GM23248 (cell line): ENCODE results near the gene CDS2. TPM values are rescaled to one million over a fixed set of nuclear protein-coding genes. Genes with fewer than 3 reads are reported as not detected.

Experiments used
- DNase-seq: peaks from one replicate; pipeline ENCODE4 v3.0.0-alpha.2; 2015
- H2AFZ ChIP-seq: fragments of 200-600 bp; sonication (generic); 2 replicates; pipeline ENCODE4 v1.6.1; 2016; ENCODE audit warnings: antibody characterized with exemption
- H3F3A ChIP-seq: fragments of 200-600 bp; sonication (generic); 2 replicates; pipeline ENCODE4 v1.6.1; 2016; ENCODE audit warnings: mild to moderate bottlenecking, antibody characterized with exemption, mixed run types; ENCODE audit not compliant: insufficient read depth
- H3K27ac ChIP-seq: fragments of 200-600 bp; sonication (generic); 2 replicates; pipeline ENCODE4 v1.5.1; 2016; ENCODE audit warnings: mild to moderate bottlenecking
- H3K27me3 ChIP-seq: fragments of 200-600 bp; sonication (generic); replicated peaks from 2 replicates; pipeline ENCODE4 v1.6.1; 2016; ENCODE audit warnings: mild to moderate bottlenecking; ENCODE audit not compliant: insufficient read depth
- H3K36me3 ChIP-seq: fragments of 200-600 bp; sonication (generic); 2 replicates; pipeline ENCODE4 v1.6.1; 2016; ENCODE audit warnings: low read depth, mild to moderate bottlenecking
- H3K4me1 ChIP-seq: fragments of 200-600 bp; sonication (generic); 2 replicates; pipeline ENCODE4 v1.6.1; 2016; ENCODE audit warnings: mild to moderate bottlenecking; ENCODE audit not compliant: insufficient read depth
- H3K4me2 ChIP-seq: fragments of 200-600 bp; sonication (generic); one replicate; pipeline ENCODE4 v1.6.1; 2016; ENCODE audit warnings: mild to moderate bottlenecking; ENCODE audit not compliant: unreplicated experiment
- H3K4me3 ChIP-seq: fragments of 200-600 bp; sonication (generic); 2 replicates; pipeline ENCODE4 v1.5.1; 2016; ENCODE audit warnings: mild to moderate bottlenecking
- H3K79me2 ChIP-seq: fragments of 200-600 bp; sonication (generic); 2 replicates; pipeline ENCODE4 v1.6.1; 2016; ENCODE audit warnings: mild to moderate bottlenecking; ENCODE audit not compliant: insufficient read depth
- H3K9ac ChIP-seq: fragments of 200-600 bp; sonication (generic); 2 replicates; pipeline ENCODE4 v1.6.1; 2016; ENCODE audit warnings: mild to moderate bottlenecking
- H3K9me2 ChIP-seq: fragments of 200-600 bp; sonication (generic); 2 replicates; pipeline ENCODE4 v1.6.1; 2016; ENCODE audit warnings: mixed run types, mild to moderate bottlenecking, moderate library complexity; ENCODE audit not compliant: insufficient read depth
- H3K9me3 ChIP-seq: fragments of 200-600 bp; sonication (generic); one replicate; pipeline ENCODE4 v1.6.1; 2017; ENCODE audit warnings: low read depth
- H4K20me1 ChIP-seq: fragments of 200-600 bp; sonication (generic); 2 replicates; pipeline ENCODE4 v1.6.0; 2016; ENCODE audit not compliant: insufficient read depth
- EZH2 ChIP-seq: fragments of 200-600 bp; sonication (generic); IDR thresholded peaks from 2 replicates; pipeline ENCODE4 v1.6.1; 2018; ENCODE audit warnings: antibody characterized with exemption, mild to moderate bottlenecking; ENCODE audit not compliant: insufficient read depth, poor library complexity, severe bottlenecking
- EZH2phosphoT487 ChIP-seq: fragments of 200-600 bp; sonication (generic); IDR thresholded peaks from 2 replicates; pipeline ENCODE4 v1.6.1; 2018; ENCODE audit warnings: antibody characterized with exemption, moderate library complexity, mild to moderate bottlenecking, low read depth; ENCODE audit not compliant: insufficient read depth
- WGBS, 2 experiments: methylation state at CpG; one replicate each; pipeline ENCODE4 v1.1.6; 2015 to 2017; ENCODE audit warnings: low lambda C conversion rate in 2 of 2, low coverage in 1 of 2; ENCODE audit errors: missing lambda C conversion rate in 2 of 2; 5-methylcytosine and 5-hydroxymethylcytosine counted together
- in situ Hi-C: fragments of 300-500 bp; cut with MboI; formaldehyde crosslinking; loops from 2 replicates; pipeline ENCODE4 v1.15.0; 2020
- polyA plus RNA-seq: library from polyadenylated mRNA; unstranded; fragments of >200 nt; fragmentation: Nextera tagmentation; extraction: Ambion mirVana; gene quantifications from 2 replicates; pipeline ENCODE4 v1.2.1, GENCODE V29; 2016
- total RNA-seq: library from RNA; depleted of rRNA; stranded (reverse); fragments of >200 nt; shearing (Covaris generic); gene quantifications from 2 replicates; pipeline ENCODE4 v1.2.3, GENCODE V29; 2014

CDS2 gene
- total and polyA plus RNA-seq, 2 experiments from 2014 or later: 29.4 to 31.6 TPM

GRCh38 chr20:5153612-5154542 lies 27.1 kb downstream of the CDS2 start:
- Histone ChIP-seq H3K9ac (no peak overlapping the region), H3K27me3 (no peaks in the 10 kb centered on the region), H3K9me3 (no peaks in the 10 kb centered on the region), H3K9me2 (no peaks in the 10 kb centered on the region), H2AFZ (no peak overlapping the region), H3K4me3 (no peak overlapping the region), H3K4me2 (no peak overlapping the region), H3K36me3 (no peaks in the 10 kb centered on the region), H3K4me1 (peaks cover 10% of the 10 kb centered on the region), H4K20me1 (0 out of 2 replicates have a peak, but pooled peaks cover 3% of the 10 kb centered on the region), H3K27ac (no peak overlapping the region), H3K79me2 (peaks cover 95% of the 10 kb centered on the region), H3F3A (0 out of 2 replicates have a peak, but pooled peaks cover 8% of the 10 kb centered on the region)
- WGBS, 2 experiments: 90 to 93% methylated on average over 5 of the region's 5 CpGs
- peak; percentile 18 for DNase-seq
- no peak for TF ChIP-seq EZH2phosphoT487
- no peak for TF ChIP-seq EZH2
- in situ Hi-C loops: no loop called here

- peaks cover 92% of the 10 kb centered on the region for H3K79me2 ChIP-seq
- H3K4me3 ChIP-seq: no peak overlapping the region
Measured at GRCh38 chr20:5154543-5154925, 27.7 kb downstream of the CDS2 start.

GRCh38 chr20:5155404-5155803 lies 28.6 kb downstream of the CDS2 start:
- Histone ChIP-seq H3K36me3 (no peaks in the 10 kb centered on the region), H2AFZ (no peak overlapping the region), H3K9me3 (no peaks in the 10 kb centered on the region), H3K27me3 (no peaks in the 10 kb centered on the region), H3K27ac (no peak overlapping the region), H3K9ac (no peak overlapping the region), H3K9me2 (no peaks in the 10 kb centered on the region), H3F3A (0 out of 2 replicates have a peak, but pooled peaks cover 8% of the 10 kb centered on the region), H4K20me1 (peaks cover 3% of the 10 kb centered on the region; the same call in 1 of the 2 replicates), H3K4me2 (no peak overlapping the region), H3K4me1 (peaks cover 10% of the 10 kb centered on the region), H3K4me3 (no peak overlapping the region), H3K79me2 (peaks cover 92% of the 10 kb centered on the region)
- WGBS, 2 experiments: 68 to 83% methylated on average over 2 of the region's 2 CpGs
- in situ Hi-C loops: no loop called here
- TF ChIP-seq EZH2 (no peak), EZH2phosphoT487 (no peak)
- DNase-seq: no peak

More at GRCh38 chr20:5154543-5154925, 27.7 kb downstream of the CDS2 start:
- Histone ChIP-seq H3K9me3 (no peaks in the 10 kb centered on the region), H4K20me1 (peaks cover 3% of the 10 kb centered on the region; the same call in 1 of the 2 replicates), H3K36me3 (no peaks in the 10 kb centered on the region), H3K9me2 (no peaks in the 10 kb centered on the region), H3K27ac (no peak overlapping the region), H3K4me2 (no peak overlapping the region), H3K27me3 (no peaks in the 10 kb centered on the region), H2AFZ (no peak overlapping the region), H3F3A (0 out of 2 replicates have a peak, but pooled peaks cover 8% of the 10 kb centered on the region), H3K4me1 (peaks cover 10% of the 10 kb centered on the region), H3K9ac (no peak overlapping the region)
- 90 to 93% methylated on average over 6 of the region's 6 CpGs for WGBS, 2 experiments
- no peak for DNase-seq
- in situ Hi-C loops: no loop called here
- TF ChIP-seq EZH2: no peak
- TF ChIP-seq EZH2phosphoT487: no peak

GRCh38 chr20:5156675-5157448 lies 30.1 kb downstream of the CDS2 start:
- Histone ChIP-seq H3K4me2 (peak overlapping the region; percentile 44), H3K36me3 (no peaks in the 10 kb centered on the region), H3F3A (0 out of 2 replicates have a peak, but pooled peaks cover 8% of the 10 kb centered on the region), H3K9ac (no peak overlapping the region), H3K27ac (no peak overlapping the region), H4K20me1 (peaks cover 3% of the 10 kb centered on the region; the same call in 1 of the 2 replicates), H3K79me2 (peaks cover 93% of the 10 kb centered on the region), H3K9me2 (no peaks in the 10 kb centered on the region), H3K4me1 (peaks cover 10% of the 10 kb centered on the region), H3K4me3 (no peak overlapping the region), H2AFZ (no peak overlapping the region), H3K9me3 (no peaks in the 10 kb centered on the region), H3K27me3 (no peaks in the 10 kb centered on the region)
- 44 to 51% methylated on average over 4 of the region's 4 CpGs for WGBS, 2 experiments
- TF ChIP-seq EZH2phosphoT487 (no peak), EZH2 (no peak)
- peak; percentile 29 for DNase-seq
- in situ Hi-C loops: no loop called here
